Stomach (tissue), 9 donors: Measurements from ENCODE around the gene TCF23. TPM values are rescaled to one million over a fixed set of nuclear protein-coding genes. Genes with fewer than 3 reads are reported as not detected.
A peak's percentile ranks its signal among the peaks of the same experiment; 100 is the strongest.

Source experiments
- DNase-seq, 2 donors: peaks; one replicate each; pipeline versions ENCODE4 v3.0.0 to v3.0.0-alpha.2; 2013 to 2019
- H3K27ac ChIP-seq, 5 donors: fragments of 200-600 bp in 4 of 5; sonication (generic) in 4 of 5; one replicate each; pipeline ENCODE4 v1.5.1; 2013 to 2019; ENCODE audit warnings: mild to moderate bottlenecking in 1 of 5, moderate library complexity in 1 of 5
- H3K27me3 ChIP-seq, 3 donors: fragments of 200-600 bp; sonication (generic); one replicate each; pipeline ENCODE4 v1.5.1; 2017 to 2019; ENCODE audit warnings: mixed run types in 1 of 3
- H3K36me3 ChIP-seq, 4 donors: fragments of 200-600 bp; sonication (generic); 1 replicate in 3 of 4; 2 replicates in 1 of 4; pipeline ENCODE4 v1.5.1; 2016 to 2019
- H3K4me1 ChIP-seq, 4 donors: fragments of 200-600 bp; sonication (generic); one replicate each; pipeline ENCODE4 v1.5.1; 2016 to 2019
- H3K4me3 ChIP-seq, 4 donors: fragments of 200-600 bp; sonication (generic) in 3 of 4; one replicate each; pipeline ENCODE4 v1.5.1; 2016 to 2019; ENCODE audit warnings: mild to moderate bottlenecking in 1 of 4
- H3K9me3 ChIP-seq, 4 donors: fragments of 200-600 bp; sonication (generic); one replicate each; pipeline ENCODE4 v1.5.1; 2016 to 2019
- EP300 ChIP-seq: sonication (generic); formaldehyde crosslinking; IDR thresholded peaks from one replicate; pipeline ENCODE4 v1.6.1; 2017; ENCODE audit warnings: antibody characterized with exemption
- POLR2A ChIP-seq, 4 donors: fragments of 450-650 bp; IDR thresholded peaks; one replicate each; pipeline ENCODE4 v1.6.1; 2016; ENCODE audit warnings: antibody characterized with exemption in 4 of 4, control low read depth in 2 of 4, mild to moderate bottlenecking in 1 of 4, moderate library complexity in 1 of 4
- POLR2AphosphoS5 ChIP-seq, 3 donors: sonication (generic); formaldehyde crosslinking; IDR thresholded peaks; one replicate each; pipeline ENCODE4 v1.6.1; 2016; ENCODE audit warnings: antibody characterized with exemption in 3 of 3
- WGBS, 5 donors: extraction: QIAGEN DNeasy Blood & Tissue Kit in 3 of 5; methylation state at CpG; one replicate each; pipeline versions ENCODE4 v1.1.5 to v1.1.7; 2013 to 2018; 5-methylcytosine and 5-hydroxymethylcytosine counted together
- intact Hi-C: fragments of 100-400 bp; cut with DNase I; formaldehyde crosslinking; loops from one replicate; pipeline ENCODE4 v1.15.1; 2023; ENCODE audit warnings: low total_unique reads
- polyA plus RNA-seq, 3 donors: library from polyadenylated mRNA; stranded (reverse); fragments of 200-250 nt; gene quantifications; one replicate each; pipeline ENCODE4 v1.2.3, GENCODE V29; 2013
- total RNA-seq, 5 donors: library from RNA; depleted of rRNA; stranded (reverse); fragments of >200 nt; gene quantifications; one replicate each; pipeline versions ENCODE4 v1.1.0 to v1.2.3, GENCODE V29; 2014 to 2016
- TF ChIP-seq, protein P1 (sequence below), 7 experiments: fragments of 450-650 bp in 4 of 7; fragments of 200-600 bp in 3 of 7; sonication (generic) in 3 of 7; IDR thresholded peaks; one replicate each; pipeline ENCODE4 v1.5.1; 2016 to 2019; ENCODE audit warnings: antibody characterized with exemption in 7 of 7, control low read depth in 2 of 7, mild to moderate bottlenecking in 1 of 7
- donor health status: healthy with polysubstance abuse.
- donor health status: Bipolar disorder and iron deficiency.
- donor health status: healthy.

TCF23 gene
- total and polyA plus RNA-seq, 8 donors: 0.03 TPM; not detected in 7

DNA sequence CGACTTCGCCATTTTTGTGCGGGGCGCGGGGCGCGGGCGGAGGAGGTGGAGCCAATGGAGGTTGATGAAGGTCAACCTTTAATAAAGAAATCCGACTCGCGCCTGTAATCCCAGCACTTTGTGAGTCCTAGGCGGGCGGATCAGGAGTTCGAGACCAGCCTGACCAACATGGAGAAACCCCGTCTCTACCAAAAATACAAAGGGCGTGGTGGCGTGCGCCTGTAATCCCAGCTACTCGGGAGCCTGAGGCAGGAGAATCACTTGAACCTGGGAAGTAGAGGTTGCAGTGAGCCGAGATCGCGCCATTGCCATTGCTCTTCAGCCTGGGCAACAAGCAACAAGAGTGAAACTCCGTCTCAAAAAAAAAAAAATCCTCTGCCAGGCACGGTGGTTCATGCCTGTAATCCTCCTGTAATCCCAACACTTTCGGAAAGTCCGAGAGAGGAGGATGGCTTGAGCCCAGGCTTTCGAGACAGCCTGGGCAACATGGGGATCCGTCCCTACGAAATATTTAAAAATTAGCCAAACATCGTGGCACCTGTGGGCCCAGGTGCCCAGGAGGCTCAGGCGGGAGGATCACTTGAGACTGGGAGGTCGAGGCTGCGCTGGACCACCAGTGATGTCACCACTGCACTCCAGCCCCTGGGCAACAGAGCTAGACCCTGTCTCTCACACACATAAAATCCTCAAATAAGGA lies 13.9 kb upstream of the TCF23 start:
- Histone ChIP-seq H3K27ac (peak overlapping the region; percentile 86 to 95 (median 92)), H3K4me3 (peak overlapping the region; percentile 64 to 100 (median 88))

DNA sequence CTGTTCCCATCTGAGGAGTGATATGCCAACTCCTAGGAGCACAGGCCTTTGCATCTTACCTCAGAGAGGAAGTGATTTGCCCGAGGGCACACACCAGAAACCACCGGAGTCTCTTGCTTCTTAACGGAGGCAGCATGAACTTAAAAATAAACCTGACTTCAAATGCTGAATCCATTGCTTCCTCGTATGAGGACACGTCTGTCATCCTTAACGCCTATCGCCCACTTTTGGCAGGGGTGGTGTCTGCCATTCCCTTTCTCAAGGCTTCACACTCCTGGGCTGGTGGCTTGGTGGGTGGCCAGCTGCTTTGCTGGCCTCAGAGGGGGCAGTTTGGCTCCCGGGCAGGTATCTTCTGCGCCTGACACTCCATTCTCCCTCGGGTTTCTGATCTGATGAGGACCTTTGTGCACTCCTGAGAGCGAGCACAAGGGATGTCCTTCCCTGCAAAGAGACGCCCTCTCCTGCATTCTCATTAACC lies 13.3 kb upstream of the TCF23 start:
- H3K36me3 ChIP-seq: peaks cover 21 to 26% (median 23%) of the 10 kb centered on the region in 4 donors
- H3K4me1 ChIP-seq: peaks cover 10 to 25% (median 20%) of the 10 kb centered on the region in 4 donors
- DNase-seq: no peak
- H3K9me3 ChIP-seq: no peaks in the 10 kb centered on the region
- no peaks in the 10 kb centered on the region for H3K27me3 ChIP-seq
- no peak overlapping the region for H3K4me3 ChIP-seq
- H3K27ac ChIP-seq: peak overlapping the region in 1 of 5 donors; percentile 95
- TF ChIP-seq, protein P1, sequence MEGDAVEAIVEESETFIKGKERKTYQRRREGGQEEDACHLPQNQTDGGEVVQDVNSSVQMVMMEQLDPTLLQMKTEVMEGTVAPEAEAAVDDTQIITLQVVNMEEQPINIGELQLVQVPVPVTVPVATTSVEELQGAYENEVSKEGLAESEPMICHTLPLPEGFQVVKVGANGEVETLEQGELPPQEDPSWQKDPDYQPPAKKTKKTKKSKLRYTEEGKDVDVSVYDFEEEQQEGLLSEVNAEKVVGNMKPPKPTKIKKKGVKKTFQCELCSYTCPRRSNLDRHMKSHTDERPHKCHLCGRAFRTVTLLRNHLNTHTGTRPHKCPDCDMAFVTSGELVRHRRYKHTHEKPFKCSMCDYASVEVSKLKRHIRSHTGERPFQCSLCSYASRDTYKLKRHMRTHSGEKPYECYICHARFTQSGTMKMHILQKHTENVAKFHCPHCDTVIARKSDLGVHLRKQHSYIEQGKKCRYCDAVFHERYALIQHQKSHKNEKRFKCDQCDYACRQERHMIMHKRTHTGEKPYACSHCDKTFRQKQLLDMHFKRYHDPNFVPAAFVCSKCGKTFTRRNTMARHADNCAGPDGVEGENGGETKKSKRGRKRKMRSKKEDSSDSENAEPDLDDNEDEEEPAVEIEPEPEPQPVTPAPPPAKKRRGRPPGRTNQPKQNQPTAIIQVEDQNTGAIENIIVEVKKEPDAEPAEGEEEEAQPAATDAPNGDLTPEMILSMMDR (IDR thresholded peaks at IDR 0.05): no peak
- TF ChIP-seq POLR2A (IDR thresholded peaks at IDR 0.05): no peak
- no peak for TF ChIP-seq POLR2AphosphoS5 (IDR thresholded peaks at IDR 0.05)
- TF ChIP-seq EP300: no peak
- intact Hi-C loops: no loop called here
- WGBS, 5 donors: 81 to 90% (median 85%) methylated on average over 12 of the region's 12 CpGs

More for the DNA sequence above, 13.9 kb upstream of the TCF23 start:
- no peaks in the 10 kb centered on the region for H3K27me3 ChIP-seq
- no peak for TF ChIP-seq POLR2AphosphoS5 (IDR thresholded peaks at IDR 0.05)
- TF ChIP-seq POLR2A (IDR thresholded peaks at IDR 0.05): no peak
- TF ChIP-seq, protein P1 (IDR thresholded peaks at IDR 0.05): no peak
- no peak for TF ChIP-seq EP300
- peaks cover 10 to 25% (median 20%) of the 10 kb centered on the region in 4 donors for H3K4me1 ChIP-seq
- intact Hi-C loops: no loop called here
- DNase-seq: no peak
- peaks cover 24 to 32% (median 29%) of the 10 kb centered on the region in 4 donors for H3K36me3 ChIP-seq
- 53 to 80% (median 54%) methylated on average over 22 to 33 of the region's 33 CpGs for WGBS, 5 donors
- H3K9me3 ChIP-seq: no peaks in the 10 kb centered on the region

DNA sequence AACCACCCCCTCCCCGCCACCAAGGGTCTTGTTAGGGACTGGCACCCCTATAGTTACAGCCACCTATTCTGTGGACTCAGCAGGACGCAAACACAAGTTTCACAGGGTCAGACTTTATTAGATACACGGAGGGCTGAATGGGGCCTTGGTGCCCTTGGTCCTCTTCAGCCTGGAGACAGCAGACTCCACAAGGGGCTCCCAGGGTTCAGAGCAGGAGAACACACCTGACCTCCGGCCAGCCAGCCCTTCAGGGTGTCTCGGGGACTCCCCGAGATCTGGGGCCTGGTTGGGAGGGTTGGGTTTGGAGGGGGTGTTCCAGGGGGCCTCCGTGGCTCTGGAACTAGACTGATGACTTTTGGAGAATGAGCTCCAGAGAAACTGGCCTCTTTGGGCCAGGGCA lies 12.1 kb upstream of the TCF23 start:
- WGBS, 5 donors: 92 to 98% (median 92%) methylated on average over 4 to 7 of the region's 7 CpGs
- no peak for DNase-seq
- Histone ChIP-seq H3K27me3 (no peaks in the 10 kb centered on the region), H3K27ac (no peak overlapping the region), H3K4me1 (peaks cover 10 to 25% (median 20%) of the 10 kb centered on the region in 4 donors), H3K4me3 (no peak overlapping the region), H3K36me3 (peaks cover 10 to 13% (median 11%) of the 10 kb centered on the region in 4 donors), H3K9me3 (no peaks in the 10 kb centered on the region)
- intact Hi-C loops: no loop called here
- TF ChIP-seq POLR2A (IDR thresholded peaks at IDR 0.05): no peak
- TF ChIP-seq, protein P1 (IDR thresholded peaks at IDR 0.05): no peak
- no peak for TF ChIP-seq POLR2AphosphoS5 (IDR thresholded peaks at IDR 0.05)
- no peak for TF ChIP-seq EP300

DNA sequence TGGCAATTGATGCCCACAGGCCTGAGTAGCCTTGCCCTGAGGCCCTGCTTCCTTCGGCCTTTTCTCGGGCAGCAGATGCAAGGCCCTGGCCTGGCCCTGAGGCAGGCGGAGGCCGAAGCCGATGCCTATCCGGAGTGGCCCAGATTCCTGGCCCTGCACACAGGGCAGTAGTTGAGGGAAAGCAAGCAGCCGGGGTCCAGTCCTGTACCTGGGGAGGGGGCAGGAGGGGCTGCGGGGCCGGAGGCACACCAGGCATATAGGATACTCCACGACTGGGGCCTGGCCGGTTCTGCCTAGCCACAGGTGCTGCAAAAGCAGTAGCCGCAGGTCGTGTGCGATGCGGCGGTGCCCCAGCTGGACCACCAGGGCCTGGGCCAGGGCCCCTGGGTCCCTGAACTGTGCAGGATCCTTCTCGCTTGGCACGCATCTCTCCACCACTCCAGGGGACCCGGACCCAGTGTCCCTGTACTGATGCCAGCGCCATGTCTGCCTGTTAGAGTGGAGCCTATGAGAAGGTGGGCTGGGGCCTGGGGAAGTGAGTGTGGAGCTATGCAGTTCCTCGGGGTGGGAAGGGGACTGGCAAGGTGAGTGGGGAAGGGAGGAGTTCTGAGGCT lies 11.4 kb upstream of the TCF23 start:
- TF ChIP-seq EP300 (no peak), POLR2A (IDR thresholded peaks at IDR 0.05) (no peak), POLR2AphosphoS5 (IDR thresholded peaks at IDR 0.05) (no peak)
- TF ChIP-seq, protein P1 (IDR thresholded peaks at IDR 0.05): no peak
- Histone ChIP-seq H3K4me3 (no peak overlapping the region), H3K27me3 (no peaks in the 10 kb centered on the region), H3K36me3 (peaks cover 3 to 7% (median 4%) of the 10 kb centered on the region in 4 donors), H3K27ac (no peak overlapping the region), H3K9me3 (no peaks in the 10 kb centered on the region), H3K4me1 (peaks cover 10 to 19% (median 16%) of the 10 kb centered on the region in 4 donors)
- intact Hi-C loops: no loop called here
- WGBS, 5 donors: 93 to 95% (median 94%) methylated on average over 17 to 21 of the region's 21 CpGs
- no peak for DNase-seq
